ENCODE data around the gene LRRN3. TPM values are rescaled to one million over a fixed set of nuclear protein-coding genes. Genes with fewer than 3 reads are reported as not detected.

The LRRN3 gene
- total and polyA plus RNA-seq, 10 of the 15 experiments (the other 5 are each of a cell fraction or from before 2014, with no cell fraction given): 0.02 to 0.24 (median 0.11) TPM; not detected in 3

DNA sequence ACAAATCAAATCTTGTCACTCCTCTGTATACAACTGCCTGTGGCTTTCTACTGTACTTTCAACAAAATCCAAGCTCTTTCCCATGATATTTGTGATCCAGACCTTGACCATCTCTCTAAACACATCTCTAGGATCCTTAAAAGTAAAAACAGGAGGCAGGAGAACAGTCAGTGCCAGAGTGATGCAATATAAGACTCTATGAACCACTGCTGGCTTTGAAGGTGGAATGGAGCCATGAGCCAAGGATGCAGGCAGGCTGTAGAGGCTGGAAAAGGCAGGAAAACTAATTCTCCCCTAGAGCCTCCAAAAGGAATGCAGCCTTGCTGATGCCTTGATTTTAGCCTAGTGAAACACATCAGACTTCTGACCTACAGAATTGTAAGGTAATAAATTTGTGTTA lies 45.5 kb upstream of the LRRN3 start (continued):
- TF ChIP-seq, protein P1, sequence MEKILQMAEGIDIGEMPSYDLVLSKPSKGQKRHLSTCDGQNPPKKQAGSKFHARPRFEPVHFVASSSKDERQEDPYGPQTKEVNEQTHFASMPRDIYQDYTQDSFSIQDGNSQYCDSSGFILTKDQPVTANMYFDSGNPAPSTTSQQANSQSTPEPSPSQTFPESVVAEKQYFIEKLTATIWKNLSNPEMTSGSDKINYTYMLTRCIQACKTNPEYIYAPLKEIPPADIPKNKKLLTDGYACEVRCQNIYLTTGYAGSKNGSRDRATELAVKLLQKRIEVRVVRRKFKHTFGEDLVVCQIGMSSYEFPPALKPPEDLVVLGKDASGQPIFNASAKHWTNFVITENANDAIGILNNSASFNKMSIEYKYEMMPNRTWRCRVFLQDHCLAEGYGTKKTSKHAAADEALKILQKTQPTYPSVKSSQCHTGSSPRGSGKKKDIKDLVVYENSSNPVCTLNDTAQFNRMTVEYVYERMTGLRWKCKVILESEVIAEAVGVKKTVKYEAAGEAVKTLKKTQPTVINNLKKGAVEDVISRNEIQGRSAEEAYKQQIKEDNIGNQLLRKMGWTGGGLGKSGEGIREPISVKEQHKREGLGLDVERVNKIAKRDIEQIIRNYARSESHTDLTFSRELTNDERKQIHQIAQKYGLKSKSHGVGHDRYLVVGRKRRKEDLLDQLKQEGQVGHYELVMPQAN (conservative IDR thresholded peaks at IDR 0.05): no peak

DNA sequence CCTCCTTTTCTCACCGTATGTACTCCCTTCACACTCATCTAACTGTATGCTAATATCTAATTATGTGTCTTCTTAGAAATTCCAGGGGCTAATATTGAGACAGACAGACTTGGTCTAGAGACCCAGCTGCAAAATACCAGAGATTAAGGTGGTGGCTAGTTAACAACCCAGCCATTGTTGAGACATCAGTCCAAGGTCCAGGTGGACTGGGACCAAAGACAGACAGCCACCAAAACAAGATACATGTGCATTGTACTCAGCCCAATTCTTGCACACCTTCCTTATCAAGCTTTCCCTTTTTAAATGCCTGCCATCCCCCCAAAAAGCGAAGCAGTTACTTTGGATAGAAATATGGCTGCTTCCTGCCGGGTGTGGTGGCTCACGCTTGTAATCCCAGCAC lies 43.3 kb upstream of the LRRN3 start:
- no peaks in the 10 kb centered on the region for H3K27me3 ChIP-seq (replicated peaks in 1 of 2; ENCODE audit: control insufficient read depth in 2 of 2, insufficient read depth in 2 of 2, low read length in 1 of 2)
- SMC1A ChIA-PET (ENCODE audit: uncharacterized antibody, unreplicated experiment): interaction anchor here (1.6 kb wide), 1 partner anchor 35 kb away, joined by 4 read pairs; no protein-coding TSS in a partner anchor
- TF ChIP-seq, protein P2, sequence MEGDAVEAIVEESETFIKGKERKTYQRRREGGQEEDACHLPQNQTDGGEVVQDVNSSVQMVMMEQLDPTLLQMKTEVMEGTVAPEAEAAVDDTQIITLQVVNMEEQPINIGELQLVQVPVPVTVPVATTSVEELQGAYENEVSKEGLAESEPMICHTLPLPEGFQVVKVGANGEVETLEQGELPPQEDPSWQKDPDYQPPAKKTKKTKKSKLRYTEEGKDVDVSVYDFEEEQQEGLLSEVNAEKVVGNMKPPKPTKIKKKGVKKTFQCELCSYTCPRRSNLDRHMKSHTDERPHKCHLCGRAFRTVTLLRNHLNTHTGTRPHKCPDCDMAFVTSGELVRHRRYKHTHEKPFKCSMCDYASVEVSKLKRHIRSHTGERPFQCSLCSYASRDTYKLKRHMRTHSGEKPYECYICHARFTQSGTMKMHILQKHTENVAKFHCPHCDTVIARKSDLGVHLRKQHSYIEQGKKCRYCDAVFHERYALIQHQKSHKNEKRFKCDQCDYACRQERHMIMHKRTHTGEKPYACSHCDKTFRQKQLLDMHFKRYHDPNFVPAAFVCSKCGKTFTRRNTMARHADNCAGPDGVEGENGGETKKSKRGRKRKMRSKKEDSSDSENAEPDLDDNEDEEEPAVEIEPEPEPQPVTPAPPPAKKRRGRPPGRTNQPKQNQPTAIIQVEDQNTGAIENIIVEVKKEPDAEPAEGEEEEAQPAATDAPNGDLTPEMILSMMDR (IDR thresholded peaks at IDR 0.05 in 2 of 3, conservative IDR thresholded peaks at IDR 0.05 in 1 of 3; ENCODE audit: control insufficient read depth in 2 of 3, extremely low read depth in 1 of 3, insufficient read depth in 1 of 3, low read depth in 3 of 3, low read length in 3 of 3): no peak
- TF ChIP-seq, protein P3, sequence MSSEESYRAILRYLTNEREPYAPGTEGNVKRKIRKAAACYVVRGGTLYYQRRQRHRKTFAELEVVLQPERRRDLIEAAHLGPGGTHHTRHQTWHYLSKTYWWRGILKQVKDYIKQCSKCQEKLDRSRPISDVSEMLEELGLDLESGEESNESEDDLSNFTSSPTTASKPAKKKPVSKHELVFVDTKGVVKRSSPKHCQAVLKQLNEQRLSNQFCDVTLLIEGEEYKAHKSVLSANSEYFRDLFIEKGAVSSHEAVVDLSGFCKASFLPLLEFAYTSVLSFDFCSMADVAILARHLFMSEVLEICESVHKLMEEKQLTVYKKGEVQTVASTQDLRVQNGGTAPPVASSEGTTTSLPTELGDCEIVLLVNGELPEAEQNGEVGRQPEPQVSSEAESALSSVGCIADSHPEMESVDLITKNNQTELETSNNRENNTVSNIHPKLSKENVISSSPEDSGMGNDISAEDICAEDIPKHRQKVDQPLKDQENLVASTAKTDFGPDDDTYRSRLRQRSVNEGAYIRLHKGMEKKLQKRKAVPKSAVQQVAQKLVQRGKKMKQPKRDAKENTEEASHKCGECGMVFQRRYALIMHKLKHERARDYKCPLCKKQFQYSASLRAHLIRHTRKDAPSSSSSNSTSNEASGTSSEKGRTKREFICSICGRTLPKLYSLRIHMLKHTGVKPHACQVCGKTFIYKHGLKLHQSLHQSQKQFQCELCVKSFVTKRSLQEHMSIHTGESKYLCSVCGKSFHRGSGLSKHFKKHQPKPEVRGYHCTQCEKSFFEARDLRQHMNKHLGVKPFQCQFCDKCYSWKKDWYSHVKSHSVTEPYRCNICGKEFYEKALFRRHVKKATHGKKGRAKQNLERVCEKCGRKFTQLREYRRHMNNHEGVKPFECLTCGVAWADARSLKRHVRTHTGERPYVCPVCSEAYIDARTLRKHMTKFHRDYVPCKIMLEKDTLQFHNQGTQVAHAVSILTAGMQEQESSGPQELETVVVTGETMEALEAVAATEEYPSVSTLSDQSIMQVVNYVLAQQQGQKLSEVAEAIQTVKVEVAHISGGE (CRISPR knock-in tag; IDR thresholded peaks at IDR 0.05): no peak
- TF ChIP-seq RAD51 (IDR thresholded peaks at IDR 0.05) (no peak), JUND (IDR thresholded peaks at IDR 0.05; ENCODE audit: low read depth, low read length) (no peak), CBX5 (IDR thresholded peaks at IDR 0.05; ENCODE audit: low read depth) (no peak), USF1 (IDR thresholded peaks at IDR 0.05; ENCODE audit: borderline replicate concordance, extremely low read length, insufficient read depth, low read depth, low read length) (no peak), CHD1 (IDR thresholded peaks at IDR 0.05; ENCODE audit: low read depth, low read length) (no peak), ZNF207 (IDR thresholded peaks at IDR 0.05; ENCODE audit: borderline replicate concordance) (no peak), MTA2 (IDR thresholded peaks at IDR 0.05; ENCODE audit: low read depth) (no peak)
- H3K9me3 ChIP-seq (replicated peaks; ENCODE audit: control insufficient read depth, insufficient read depth, low read length): no peaks in the 10 kb centered on the region
- ATAC-seq: no peak
- FAIRE-seq: no peak
- BruUV-seq (replicated peaks): no TSS peak
- CTCF ChIA-PET: interaction anchor here (0.6 to 0.8 kb wide), 2 partner anchors 10 to 524 kb away, joined by 4 read pairs; no protein-coding TSS in a partner anchor
- POLR2A ChIA-PET: no interaction called here
- H2AFZ ChIP-seq (ENCODE audit: control insufficient read depth, low read depth, low read length): no peak overlapping the region
- no peak overlapping the region for H3K4me2 ChIP-seq (ENCODE audit: control insufficient read depth, insufficient read depth)
- H3K79me2 ChIP-seq (ENCODE audit: control insufficient read depth, insufficient read depth, low read length): no peaks in the 10 kb centered on the region
- no peaks in the 10 kb centered on the region for H3K36me3 ChIP-seq (ENCODE audit: control insufficient read depth in 2 of 2, insufficient read depth in 2 of 2, low read length in 1 of 2)
- intact Hi-C loops (cut with micrococcal nuclease; ENCODE audit: unreplicated experiment) (no loop called here), in situ Hi-C loops (cut with MboI) (no loop called here)
- 64% methylated on average over 4 of the region's 4 CpGs for WGBS (ENCODE audit: insufficient coverage, insufficient replicate concordance, low lambda C conversion rate, missing lambda C conversion rate)
- H3K4me3 ChIP-seq: no peak overlapping the region
- DNase-seq (ENCODE audit: low read depth, low spot score): no peak
- H3K27ac ChIP-seq (ENCODE audit: control insufficient read depth, insufficient read depth): no peak overlapping the region
- H3K9ac ChIP-seq (ENCODE audit: control insufficient read depth, insufficient read depth, low read length): no peak overlapping the region
- no peaks in the 10 kb centered on the region for H4K20me1 ChIP-seq (ENCODE audit: control insufficient read depth, insufficient read depth)
- no peaks in the 10 kb centered on the region for H3K4me1 ChIP-seq (ENCODE audit: control insufficient read depth, insufficient read depth, low read length)
- RAD21 ChIA-PET (ENCODE audit: unreplicated experiment): no interaction called here

Measured in GM12878 (cell line).